ENCODE results near the gene MASP1.

GRCh38 chr3:187322291-187322690 lies 30.8 kb upstream of the MASP1 start:
- TF ChIP-seq CTCF (IDR thresholded peaks at IDR 0.05) (no peak), SIN3A (IDR thresholded peaks at IDR 0.05; ENCODE audit: borderline replicate concordance, insufficient read depth, low read depth, low read length) (no peak)
